SIG-M5 (cell line): Measurements from ENCODE around the gene MUC6.

Source experiments
- DNase-seq: peaks from one replicate; lab custom pipeline; 2025; lab: John Stamatoyannopoulos, UW

MUC6 gene

GRCh38 chr11:1036931-1037330, 413 bp upstream of the MUC6 start:
- no peak for DNase-seq

- DNase-seq, result no peak
These were observed 788 bp downstream of the MUC6 start for GRCh38 chr11:1035577-1036283.

GRCh38 chr11:1034456-1035295, 1.8 kb downstream of the MUC6 start:
- no peak for DNase-seq

GRCh38 chr11:1034001-1034400, 2.5 kb downstream of the MUC6 start:
- no peak for DNase-seq

- no peak for DNase-seq
These were observed 3.3 kb downstream of the MUC6 start for GRCh38 chr11:1033016-1033798.

GRCh38 chr11:1032310-1032891, 4.1 kb downstream of the MUC6 start:
- DNase-seq, result no peak

- no peak for DNase-seq
These were observed 5.2 kb downstream of the MUC6 start for GRCh38 chr11:1031121-1031899.

- DNase-seq, result no peak
These were observed 6.0 kb downstream of the MUC6 start for GRCh38 chr11:1030556-1030955.

GRCh38 chr11:1030086-1030485, 6.4 kb downstream of the MUC6 start:
- no peak for DNase-seq

GRCh38 chr11:1029654-1030053, 6.9 kb downstream of the MUC6 start:
- DNase-seq, result no peak

- DNase-seq, result no peak
These were observed 7.5 kb downstream of the MUC6 start for GRCh38 chr11:1029051-1029450.

GRCh38 chr11:1028616-1029015, 7.9 kb downstream of the MUC6 start:
- no peak for DNase-seq

GRCh38 chr11:1028291-1028540, 8.3 kb downstream of the MUC6 start:
- DNase-seq, result no peak

- no peak for DNase-seq
These were observed 8.8 kb downstream of the MUC6 start for GRCh38 chr11:1027483-1028290.

GRCh38 chr11:1026641-1027482, 9.7 kb downstream of the MUC6 start:
- no peak for DNase-seq

GRCh38 chr11:1026163-1026450, 10.4 kb downstream of the MUC6 start:
- DNase-seq, result no peak

GRCh38 chr11:1025410-1026162, 10.9 kb downstream of the MUC6 start:
- DNase-seq, result no peak

- DNase-seq, result no peak
These were observed 11.7 kb downstream of the MUC6 start for GRCh38 chr11:1024597-1025409.
